Subcutaneous adipose tissue (tissue), 4 donors: ENCODE results near the gene ODF4. TPM values are rescaled to one million over a fixed set of nuclear protein-coding genes. Genes with fewer than 3 reads are reported as not detected.

Source experiments
- CTCF ChIP-seq: fragments of 450-650 bp; IDR thresholded peaks from one replicate; pipeline ENCODE4 v1.5.1; 2016; ENCODE audit warnings: low read depth, mild to moderate bottlenecking, control low read depth, antibody characterized with exemption, moderate library complexity
- total RNA-seq, 4 donors: library from RNA; depleted of rRNA; stranded (reverse); fragments of >200 nt; gene quantifications; one replicate each; pipeline ENCODE4 v1.1.0, GENCODE V29; 2016

ODF4 gene
- total RNA-seq, 4 donors from 2014 or later: not detected

DNA sequence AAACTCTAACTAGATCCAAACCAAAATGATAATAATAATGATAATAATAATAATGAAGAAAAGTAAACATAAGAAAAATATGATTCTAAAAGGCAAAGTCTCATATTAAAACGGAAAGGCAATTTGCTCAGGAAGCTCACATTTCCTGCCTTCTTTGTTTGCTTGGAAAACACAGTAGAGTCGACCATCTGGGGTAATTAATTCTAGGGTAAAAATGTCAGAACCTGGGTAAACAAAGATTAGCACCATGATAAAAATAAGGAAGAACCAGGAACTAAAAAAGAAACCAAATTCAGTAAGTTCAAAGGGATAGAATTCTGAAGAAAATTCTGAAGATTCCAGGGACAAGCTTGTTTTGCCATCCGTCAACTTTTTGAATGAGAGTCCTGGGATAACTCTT lies 20.6 kb downstream of the ODF4 start:
- no peak for TF ChIP-seq CTCF

DNA sequence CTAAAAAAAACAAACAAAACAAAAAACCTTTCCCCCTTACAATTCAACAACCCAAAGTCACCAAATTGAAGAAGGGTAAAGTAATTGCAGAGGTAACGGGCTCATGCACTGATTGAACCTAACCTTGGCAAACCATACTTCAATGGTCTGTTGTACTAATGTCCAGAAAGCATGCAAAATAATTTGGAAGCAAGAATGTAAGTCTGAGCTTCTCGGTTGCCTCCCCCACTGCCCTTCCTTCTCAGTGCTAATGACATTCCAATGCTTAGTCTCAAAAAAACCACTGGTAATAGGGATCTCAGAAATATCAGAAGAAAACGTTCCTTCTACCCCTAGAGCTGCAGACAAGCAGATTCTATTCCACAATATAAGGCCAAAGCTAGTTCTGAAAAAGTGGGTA lies 21.1 kb downstream of the ODF4 start:
- no peak for TF ChIP-seq CTCF

- no peak for TF ChIP-seq CTCF
Measured at GRCh38 chr17:8362651-8363332, 23.2 kb downstream of the ODF4 start.

DNA sequence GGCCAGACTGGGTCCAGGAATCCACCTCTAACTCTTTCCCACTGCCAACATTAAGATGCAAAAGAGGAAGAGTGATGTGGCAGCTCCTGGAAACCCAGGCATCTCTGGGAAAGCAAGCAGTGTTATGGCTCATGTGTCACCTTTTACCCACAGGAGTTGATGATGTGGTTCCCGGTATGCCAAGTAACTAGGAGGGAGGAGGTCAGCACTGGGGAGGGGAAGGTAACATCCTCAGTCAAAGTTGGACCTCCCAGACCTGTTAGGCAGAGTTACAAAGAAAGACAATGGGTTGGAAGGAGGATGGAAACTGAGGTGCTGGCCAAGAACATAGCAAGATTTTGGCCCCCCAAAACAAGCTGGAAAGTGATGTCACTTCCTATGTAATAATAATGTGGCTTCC lies 25.5 kb downstream of the ODF4 start:
- TF ChIP-seq CTCF: no peak

GRCh38 chr17:8366231-8366630 lies 26.6 kb downstream of the ODF4 start:
- TF ChIP-seq CTCF: no peak

- no peak for TF ChIP-seq CTCF
Measured at GRCh38 chr17:8368193-8368592, 28.6 kb downstream of the ODF4 start.

DNA sequence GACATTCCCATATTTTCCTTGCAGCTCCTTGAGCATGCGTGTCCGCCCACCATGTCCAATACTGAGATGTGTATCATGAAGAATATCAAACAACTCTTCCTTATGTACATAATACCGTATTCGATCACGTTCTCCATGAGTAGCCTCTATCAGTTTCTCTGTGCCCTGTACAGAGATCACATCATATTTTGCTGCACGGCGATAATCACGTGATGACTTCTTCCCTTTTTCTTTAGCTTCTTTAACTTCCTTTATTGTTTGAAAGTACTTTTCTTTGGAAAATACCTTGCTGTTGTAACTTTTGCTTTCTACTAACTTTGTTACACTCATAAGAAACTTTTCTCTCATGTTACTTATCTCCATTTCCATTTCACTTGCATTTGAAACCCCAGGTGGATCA lies 30.3 kb downstream of the ODF4 start:
- TF ChIP-seq CTCF: no peak
